SK-N-SH treated with all-trans-retinoic acid at 6 μM for 48 hours (cell line): ENCODE results near the gene INSIG2.

Experiments
- ARNTL ChIP-seq: fragments of 450-650 bp; formaldehyde crosslinking; IDR thresholded peaks from 2 replicates; pipeline ENCODE4 v1.5.0; 2020; ENCODE audit warnings: low read depth, mild to moderate bottlenecking, moderate library complexity, borderline replicate concordance
- CREB5 ChIP-seq: fragments of 250-450 bp; sonication (Bioruptor Pico); IDR thresholded peaks from 2 replicates; pipeline ENCODE4 v1.5.1; 2020; ENCODE audit warnings: low read depth, mild to moderate bottlenecking, moderate library complexity
- ISL1 ChIP-seq: fragments of 250-450 bp; sonication (Bioruptor Pico); IDR thresholded peaks from 2 replicates; pipeline ENCODE4 v2.1.2; 2022; ENCODE audit warnings: mild to moderate bottlenecking, moderate library complexity
- OSR1 ChIP-seq: fragments of 250-450 bp; sonication (Bioruptor Pico); IDR thresholded peaks from 2 replicates; pipeline ENCODE4 v1.8.0; 2022; ENCODE audit warnings: moderate library complexity, mild to moderate bottlenecking, inconsistent platforms
- SNAI2 ChIP-seq: fragments of 250-450 bp; sonication (Bioruptor Pico); IDR thresholded peaks from 2 replicates; pipeline ENCODE4 v1.5.0; 2020; ENCODE audit warnings: mild to moderate bottlenecking, moderate library complexity
- TF ChIP-seq, protein P1 (sequence below): fragments of 250-450 bp; sonication (Bioruptor Pico); IDR thresholded peaks from 2 replicates; pipeline ENCODE4 v1.5.1; 2021; ENCODE audit warnings: mild to moderate bottlenecking, moderate library complexity

DNA sequence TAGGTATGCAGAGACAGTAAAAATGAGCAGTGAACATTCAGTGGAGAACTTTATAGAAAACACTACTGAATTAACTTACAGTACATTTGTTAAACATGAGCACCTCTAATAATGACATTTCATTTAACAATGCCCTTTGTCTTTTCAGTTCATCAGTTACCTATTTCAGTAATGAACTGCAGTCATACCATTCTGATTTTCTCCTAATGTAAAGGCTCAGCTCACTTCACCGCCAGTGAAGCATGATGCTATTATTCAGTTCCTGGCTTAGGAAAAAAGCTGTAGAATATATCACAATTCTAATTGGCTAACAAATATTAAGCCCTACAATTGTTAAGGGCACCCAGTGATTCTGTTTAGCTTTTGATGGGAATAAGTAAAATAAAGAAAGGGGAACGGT lies 37.3 kb upstream of the INSIG2 start:
- TF ChIP-seq CREB5 (CRISPR knock-in tag) (no peak), OSR1 (CRISPR knock-in tag) (no peak), ISL1 (CRISPR knock-in tag) (no peak), ARNTL (CRISPR knock-in tag) (no peak), SNAI2 (no peak)
- TF ChIP-seq, protein P1, sequence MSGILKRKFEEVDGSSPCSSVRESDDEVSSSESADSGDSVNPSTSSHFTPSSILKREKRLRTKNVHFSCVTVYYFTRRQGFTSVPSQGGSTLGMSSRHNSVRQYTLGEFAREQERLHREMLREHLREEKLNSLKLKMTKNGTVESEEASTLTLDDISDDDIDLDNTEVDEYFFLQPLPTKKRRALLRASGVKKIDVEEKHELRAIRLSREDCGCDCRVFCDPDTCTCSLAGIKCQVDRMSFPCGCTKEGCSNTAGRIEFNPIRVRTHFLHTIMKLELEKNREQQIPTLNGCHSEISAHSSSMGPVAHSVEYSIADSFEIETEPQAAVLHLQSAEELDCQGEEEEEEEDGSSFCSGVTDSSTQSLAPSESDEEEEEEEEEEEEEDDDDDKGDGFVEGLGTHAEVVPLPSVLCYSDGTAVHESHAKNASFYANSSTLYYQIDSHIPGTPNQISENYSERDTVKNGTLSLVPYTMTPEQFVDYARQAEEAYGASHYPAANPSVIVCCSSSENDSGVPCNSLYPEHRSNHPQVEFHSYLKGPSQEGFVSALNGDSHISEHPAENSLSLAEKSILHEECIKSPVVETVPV (CRISPR knock-in tag), result no peak
